ENCODE measurements around the gene SLC9A3.

Gene SLC9A3

DNA sequence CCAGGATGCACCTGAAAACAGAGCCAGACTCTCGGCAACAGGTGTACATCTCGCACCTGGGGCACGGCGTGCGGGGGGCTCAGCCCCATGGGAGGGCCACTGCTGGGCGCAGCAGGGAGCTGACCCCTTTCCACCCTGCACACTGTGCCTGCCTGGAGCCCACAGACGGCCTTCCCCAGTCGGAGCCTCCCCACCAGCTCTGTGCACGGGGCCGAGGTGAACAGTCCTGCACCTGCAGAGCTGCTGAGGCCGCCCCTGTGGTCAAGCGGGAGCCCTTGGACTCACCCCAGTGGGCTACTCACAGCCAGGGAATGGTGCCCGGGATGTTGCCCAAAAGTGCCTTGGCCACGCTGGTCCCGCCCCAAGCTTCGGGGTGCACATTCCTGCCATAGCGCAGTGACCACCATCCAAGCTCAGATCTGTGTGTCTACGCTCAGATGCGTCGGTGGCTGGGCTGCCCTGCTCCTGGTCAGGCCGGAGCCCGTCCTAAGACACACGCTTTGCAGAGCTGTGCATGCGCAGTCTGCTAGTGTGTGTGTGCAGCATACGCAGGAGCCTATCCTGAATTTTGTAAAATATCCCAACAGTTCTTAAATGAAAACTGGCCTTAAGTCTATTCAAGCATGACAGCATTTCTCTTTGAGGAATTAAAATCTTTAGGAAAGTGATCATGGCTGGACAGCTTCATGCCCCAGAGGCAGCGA, 89.7 kb downstream of the SLC9A3 start:
- DNase-seq (ENCODE audit: insufficient read length, low spot score) (no peak), FAIRE-seq (no peak)

GRCh38 chr5:433836-434235, 90.4 kb downstream of the SLC9A3 start:
- FAIRE-seq (no peak), DNase-seq (ENCODE audit: insufficient read length, low spot score) (no peak)

- FAIRE-seq: no peak
- no peak for DNase-seq (ENCODE audit: insufficient read length, low spot score)
These were observed 91.1 kb downstream of the SLC9A3 start for GRCh38 chr5:432928-433791.

GRCh38 chr5:432201-432927, 91.9 kb downstream of the SLC9A3 start:
- DNase-seq (ENCODE audit: insufficient read length, low spot score) (no peak), FAIRE-seq (no peak)

DNA sequence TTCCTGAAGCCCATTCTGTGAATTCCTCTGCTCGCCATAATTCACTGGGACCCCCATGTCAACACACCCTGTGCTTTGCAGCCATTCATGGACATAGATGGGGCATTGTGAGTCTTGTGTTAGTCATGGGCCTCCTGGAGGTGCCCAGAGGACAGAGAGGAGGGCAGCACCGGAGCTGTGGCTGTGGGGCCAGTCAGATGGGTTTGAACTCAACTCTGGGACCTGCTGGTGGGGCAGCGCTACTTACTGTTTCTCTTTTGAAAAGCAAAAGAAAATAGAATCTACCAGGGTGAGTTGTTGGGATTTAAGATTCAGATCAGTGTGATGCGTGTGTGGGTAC, 92.6 kb downstream of the SLC9A3 start:
- FAIRE-seq: no peak

DNA sequence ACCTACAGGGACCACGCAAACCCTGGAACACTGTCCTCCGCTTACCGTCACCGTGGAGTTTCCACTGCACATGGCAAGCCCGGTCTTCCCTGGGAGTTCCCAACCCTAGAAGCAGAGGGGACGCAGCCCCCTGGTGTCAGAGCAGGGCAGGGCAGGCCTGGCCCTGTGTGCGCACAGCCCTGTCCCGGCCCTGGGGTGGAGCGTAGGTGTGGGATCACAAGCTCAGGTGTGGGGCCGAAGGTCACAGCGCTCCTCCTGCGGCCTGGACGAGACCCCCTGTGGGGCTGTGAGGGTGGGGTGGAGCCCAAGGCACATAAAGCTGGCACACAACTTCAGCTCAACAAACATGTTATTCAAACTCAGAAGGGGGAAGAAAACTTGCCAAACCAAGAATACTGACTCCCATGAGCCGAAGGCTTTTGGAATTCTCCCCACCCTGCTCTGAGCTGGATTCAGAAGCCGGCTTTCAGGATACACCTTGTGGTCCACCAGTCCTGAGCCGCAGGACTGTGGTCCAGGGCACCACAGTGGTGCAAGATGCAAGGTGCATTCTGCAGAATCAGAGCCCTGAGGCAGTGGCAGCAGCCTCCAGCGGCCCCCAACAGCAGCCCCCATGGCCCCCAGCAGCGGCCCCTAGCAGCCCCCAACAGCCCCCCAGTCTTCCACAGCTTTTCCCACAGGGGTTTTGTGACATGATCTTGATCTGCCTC, 93.1 kb downstream of the SLC9A3 start:
- DNase-seq (ENCODE audit: insufficient read length, low spot score): peak; percentile 67
- FAIRE-seq: peak; percentile 60

More for the DNA sequence above, 92.6 kb downstream of the SLC9A3 start:
- no peak for DNase-seq (ENCODE audit: insufficient read length, low spot score)

DNA sequence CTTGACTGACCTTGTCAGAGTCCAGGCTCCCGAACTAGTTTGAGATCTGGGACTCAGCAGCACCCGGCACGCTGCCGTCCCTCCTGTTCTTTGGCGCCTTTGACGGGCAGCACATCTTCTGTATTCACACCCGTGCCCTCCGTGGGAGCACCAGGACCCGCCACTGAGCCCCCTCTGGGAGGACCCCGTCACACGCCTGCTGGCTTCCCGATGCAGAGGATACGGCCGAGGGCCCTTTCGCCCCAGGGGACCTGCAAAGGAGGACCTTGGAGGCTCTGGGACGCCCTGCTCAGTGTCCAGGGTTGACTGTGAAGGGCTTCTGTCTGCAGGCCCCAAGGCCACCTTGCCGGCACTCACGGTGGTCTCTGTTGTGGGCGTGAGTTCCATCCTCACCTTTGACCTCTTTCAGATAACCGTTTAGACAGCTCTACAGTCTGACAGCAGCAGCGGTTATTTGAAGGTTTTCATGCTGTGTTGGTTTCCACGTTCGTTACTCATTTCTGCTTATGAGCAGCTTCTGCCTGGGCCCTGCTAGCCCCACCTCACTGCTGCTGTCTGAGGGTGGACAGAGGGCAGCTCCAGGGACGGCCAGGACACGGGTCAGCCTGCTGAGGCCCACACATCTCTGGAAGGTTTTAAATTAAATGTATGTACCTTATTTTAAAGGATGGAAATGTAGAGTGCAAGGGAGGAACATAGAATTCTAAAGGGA, 93.9 kb downstream of the SLC9A3 start:
- no peak for FAIRE-seq
- no peak for DNase-seq (ENCODE audit: insufficient read length, low spot score)

- DNase-seq (ENCODE audit: insufficient read length, low spot score): no peak
- no peak for FAIRE-seq
These were observed 94.6 kb downstream of the SLC9A3 start for GRCh38 chr5:429453-430188.

GRCh38 chr5:428754-429452, 95.3 kb downstream of the SLC9A3 start:
- no peak for DNase-seq (ENCODE audit: insufficient read length, low spot score)
- FAIRE-seq: no peak

DNA sequence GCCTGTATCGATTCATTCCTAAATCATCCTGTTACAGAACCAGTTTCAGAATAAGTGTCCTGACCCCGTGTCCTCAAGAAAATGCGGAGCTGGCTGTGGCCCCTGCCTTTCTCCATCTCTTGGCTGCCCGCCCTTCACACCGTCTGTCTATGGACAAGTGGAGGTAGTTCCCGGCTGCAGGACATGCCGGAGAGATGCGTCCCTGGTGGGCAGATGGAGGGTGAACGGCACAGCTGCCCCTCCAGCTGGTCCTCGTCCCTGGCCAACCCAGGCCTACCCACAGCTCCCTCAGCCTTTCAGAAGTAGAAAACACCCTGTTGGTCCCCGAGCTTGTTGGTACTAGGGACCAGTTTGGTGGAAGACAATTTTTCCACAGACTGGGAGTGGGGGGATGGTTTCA, 96.0 kb downstream of the SLC9A3 start:
- DNase-seq (ENCODE audit: insufficient read length, low spot score) (no peak), FAIRE-seq (no peak)

- no peak for DNase-seq (ENCODE audit: insufficient read length, low spot score)
- FAIRE-seq: no peak
These were observed 96.7 kb downstream of the SLC9A3 start for GRCh38 chr5:427415-428087.

DNA sequence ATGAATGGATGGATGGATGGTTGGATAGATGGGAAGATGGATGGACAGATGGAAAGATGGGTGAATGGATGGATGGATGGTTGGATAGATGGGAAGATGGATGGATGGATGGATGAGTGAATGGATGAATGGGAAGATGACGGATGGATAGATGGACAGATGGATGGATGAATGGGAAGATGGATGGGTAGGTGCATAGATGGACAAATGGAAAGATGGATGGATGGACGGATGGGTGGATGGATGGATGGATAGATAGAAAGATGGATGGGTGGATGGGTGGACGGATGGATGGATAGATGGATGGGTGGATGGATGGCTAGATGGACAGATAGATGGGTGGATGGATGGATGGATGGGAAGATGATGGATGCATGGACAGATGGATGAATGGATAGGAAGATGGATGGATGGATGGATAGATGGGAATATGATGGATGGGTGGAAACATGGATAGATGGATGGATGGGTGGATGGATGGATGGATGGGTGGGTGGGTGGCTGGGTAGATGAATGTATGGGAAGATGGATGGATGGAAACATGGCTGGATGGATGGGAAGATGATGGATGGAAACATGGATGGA, 97.8 kb downstream of the SLC9A3 start:
- DNase-seq (ENCODE audit: insufficient read length, low spot score) (no peak), FAIRE-seq (no peak)

GRCh38 chr5:425714-426113, 98.5 kb downstream of the SLC9A3 start:
- FAIRE-seq (no peak), DNase-seq (ENCODE audit: insufficient read length, low spot score) (no peak)

DNA sequence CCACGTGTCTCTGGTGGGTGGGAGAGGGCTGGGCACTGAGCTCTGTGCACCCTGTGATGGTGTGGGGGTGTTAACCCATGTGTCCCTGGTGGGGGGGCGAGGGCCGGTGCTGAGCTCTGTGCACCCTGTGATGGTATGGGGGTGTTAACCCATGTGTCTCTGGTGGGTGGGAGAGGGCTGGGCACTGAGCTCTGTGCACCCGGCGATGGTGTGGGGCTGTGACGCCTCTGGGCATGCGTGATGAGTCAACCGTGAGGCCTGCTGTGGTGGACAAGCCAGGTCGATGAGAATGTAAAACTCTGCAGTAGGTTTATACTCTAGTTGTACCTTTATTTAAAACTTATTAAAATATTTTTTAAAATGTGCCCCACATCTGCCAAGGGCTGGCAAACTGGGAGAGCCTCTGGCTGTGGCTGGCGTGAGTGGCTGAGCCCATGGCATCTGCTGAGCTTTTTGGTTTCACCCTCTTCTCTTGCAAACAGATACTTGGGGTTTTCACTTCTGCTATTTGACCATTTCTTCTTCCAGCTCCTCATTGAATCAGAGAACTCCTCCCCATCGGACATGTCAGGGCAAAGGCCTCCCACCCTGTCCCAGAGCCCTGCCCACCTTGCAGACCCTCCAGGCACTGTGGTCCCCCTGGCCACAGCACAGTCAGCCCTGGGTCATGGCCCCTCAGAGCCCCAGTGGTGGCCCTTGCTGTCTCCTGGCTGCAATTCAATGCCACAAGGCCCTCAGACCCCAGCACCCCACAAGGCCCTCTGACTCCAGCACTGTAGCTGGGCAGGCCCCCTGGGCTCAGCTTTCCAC, 99.7 kb downstream of the SLC9A3 start:
- peak; percentile 85 for FAIRE-seq
- peak; percentile 93 for DNase-seq (ENCODE audit: insufficient read length, low spot score)

DNA sequence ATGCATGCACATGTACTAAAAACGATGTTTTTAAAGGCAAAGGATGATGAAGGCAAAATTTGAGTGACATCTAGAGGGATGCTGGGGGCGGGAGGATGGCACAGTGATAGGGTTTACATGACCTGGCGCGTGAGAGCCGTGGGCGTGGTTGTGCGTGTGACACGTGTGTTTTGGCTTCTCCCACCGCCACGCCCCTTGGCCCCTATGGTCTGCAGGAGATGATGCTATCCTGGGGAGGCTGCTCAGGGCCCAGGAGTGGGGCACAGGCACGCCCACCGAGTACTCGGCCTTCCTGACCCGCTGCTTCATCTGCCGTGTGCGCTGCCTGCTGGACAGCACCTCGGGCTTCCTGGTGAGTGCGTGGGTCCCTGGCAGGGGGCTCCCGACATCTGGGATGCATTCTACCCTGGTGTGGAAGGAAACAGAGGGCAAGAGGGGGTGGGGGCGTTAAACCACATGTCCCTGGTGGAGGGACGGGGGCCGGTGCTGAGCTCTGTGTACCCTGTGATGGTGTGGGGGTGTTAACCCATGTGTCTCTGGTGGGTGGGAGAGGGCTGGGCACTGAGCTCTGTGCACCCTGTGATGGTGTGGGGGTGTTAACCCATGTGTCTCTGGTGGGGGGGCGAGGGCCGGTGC, 100.5 kb downstream of the SLC9A3 start:
- DNase-seq (ENCODE audit: insufficient read length, low spot score) (no peak), FAIRE-seq (no peak)

DNA sequence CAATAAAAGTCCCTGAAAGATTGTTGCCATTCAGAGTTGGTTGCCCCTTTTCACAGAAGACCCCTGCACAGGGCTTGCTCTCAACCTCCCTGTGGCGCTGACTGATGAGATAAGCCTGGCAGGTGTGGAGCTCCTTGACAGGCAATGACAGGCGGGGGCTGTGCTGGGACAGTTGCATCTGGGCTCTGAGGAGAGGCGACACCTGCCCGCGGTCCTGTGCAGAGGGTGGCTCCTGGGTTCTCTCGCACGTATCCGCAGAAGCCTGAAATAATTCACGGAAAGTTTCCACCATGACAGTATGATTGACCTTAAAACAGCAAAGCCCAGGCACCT, 101.0 kb downstream of the SLC9A3 start:
- FAIRE-seq (no peak), DNase-seq (ENCODE audit: insufficient read length, low spot score) (no peak)

Measured in GM19239 (cell line).